ENCODE data around the gene BMP6. TPM values are rescaled to one million over a fixed set of nuclear protein-coding genes. Genes with fewer than 3 reads are reported as not detected.

BMP6 gene
- total RNA-seq, 1 donor from 2014 or later = 0.41 TPM

DNA sequence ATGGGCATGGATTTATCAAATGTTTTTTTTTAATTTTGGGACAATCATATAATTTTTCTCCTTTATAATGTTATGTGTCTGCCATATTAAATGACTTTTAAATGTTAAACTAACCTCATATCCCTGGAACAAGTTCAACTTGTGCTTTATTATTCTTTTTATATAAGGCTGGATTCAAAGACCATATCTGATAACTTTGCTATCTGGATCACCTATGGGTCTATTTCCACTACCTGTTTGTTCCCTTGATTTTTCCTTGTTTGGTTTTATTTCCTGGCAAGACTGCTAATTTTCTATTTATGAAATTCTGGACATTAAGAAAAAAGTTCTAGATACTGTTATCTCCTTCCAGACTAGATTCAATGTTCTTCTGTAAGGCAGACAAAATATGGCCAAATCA lies 125.9 kb downstream of the BMP6 start:
- Histone ChIP-seq H3K27ac (no peak overlapping the region), H3K9me3 (ENCODE audit: low read depth) (peaks cover 13% of the 10 kb centered on the region), H4K20me1 (ENCODE audit: low read depth) (no peaks in the 10 kb centered on the region), H3K9ac (no peak overlapping the region), H3K4me2 (no peak overlapping the region), H3K79me2 (ENCODE audit: low read depth) (no peaks in the 10 kb centered on the region), H3K36me3 (no peaks in the 10 kb centered on the region), H3F3A (ENCODE audit: low read depth) (no peaks in the 10 kb centered on the region), H3K4me3 (no peak overlapping the region), H3K4me1 (no peaks in the 10 kb centered on the region), H3K27me3 (no peaks in the 10 kb centered on the region), H2AFZ (replicated peaks) (no peak overlapping the region)
- no peak overlapping the region for H3K27ac Mint-ChIP-seq
- peaks cover 26% of the 10 kb centered on the region for H3K9me3 Mint-ChIP-seq
- H3K4me3 Mint-ChIP-seq = no peak overlapping the region
- no peaks in the 10 kb centered on the region for H3K36me3 Mint-ChIP-seq
- no peak for DNase-seq (ENCODE audit: low spot score)
- TF ChIP-seq EZH2 (IDR thresholded peaks at IDR 0.05) (no peak), EZH2phosphoT487 (IDR thresholded peaks at IDR 0.05) (no peak)
- TF ChIP-seq, protein P1, sequence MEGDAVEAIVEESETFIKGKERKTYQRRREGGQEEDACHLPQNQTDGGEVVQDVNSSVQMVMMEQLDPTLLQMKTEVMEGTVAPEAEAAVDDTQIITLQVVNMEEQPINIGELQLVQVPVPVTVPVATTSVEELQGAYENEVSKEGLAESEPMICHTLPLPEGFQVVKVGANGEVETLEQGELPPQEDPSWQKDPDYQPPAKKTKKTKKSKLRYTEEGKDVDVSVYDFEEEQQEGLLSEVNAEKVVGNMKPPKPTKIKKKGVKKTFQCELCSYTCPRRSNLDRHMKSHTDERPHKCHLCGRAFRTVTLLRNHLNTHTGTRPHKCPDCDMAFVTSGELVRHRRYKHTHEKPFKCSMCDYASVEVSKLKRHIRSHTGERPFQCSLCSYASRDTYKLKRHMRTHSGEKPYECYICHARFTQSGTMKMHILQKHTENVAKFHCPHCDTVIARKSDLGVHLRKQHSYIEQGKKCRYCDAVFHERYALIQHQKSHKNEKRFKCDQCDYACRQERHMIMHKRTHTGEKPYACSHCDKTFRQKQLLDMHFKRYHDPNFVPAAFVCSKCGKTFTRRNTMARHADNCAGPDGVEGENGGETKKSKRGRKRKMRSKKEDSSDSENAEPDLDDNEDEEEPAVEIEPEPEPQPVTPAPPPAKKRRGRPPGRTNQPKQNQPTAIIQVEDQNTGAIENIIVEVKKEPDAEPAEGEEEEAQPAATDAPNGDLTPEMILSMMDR (IDR thresholded peaks at IDR 0.05) = no peak
- no peaks in the 10 kb centered on the region for H3K4me1 Mint-ChIP-seq
- H3K27me3 Mint-ChIP-seq (ENCODE audit: insufficient read depth, low read depth) = no peaks in the 10 kb centered on the region

DNA sequence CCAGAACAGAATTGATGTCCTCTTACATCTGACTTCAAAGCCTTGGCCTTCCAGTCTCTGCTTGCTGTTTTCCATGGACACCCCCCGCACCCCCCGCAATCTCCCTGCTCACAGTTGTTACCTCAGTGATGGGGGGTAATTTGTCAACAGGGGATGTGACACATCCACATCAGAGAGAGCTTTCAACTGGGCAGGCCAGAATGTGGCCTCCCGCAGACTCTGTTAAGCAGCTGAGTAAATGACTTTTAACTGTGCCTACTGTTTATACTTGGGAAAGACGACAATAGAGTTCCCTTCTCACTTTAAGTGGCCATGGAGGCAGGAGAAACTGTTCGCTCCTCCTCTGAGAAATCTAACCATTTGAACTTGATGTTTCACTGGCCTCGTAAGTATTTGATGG lies 133.7 kb downstream of the BMP6 start:
- Histone ChIP-seq H3K27me3 (no peaks in the 10 kb centered on the region), H3K9ac (no peak overlapping the region), H3F3A (ENCODE audit: low read depth) (no peaks in the 10 kb centered on the region), H2AFZ (replicated peaks) (no peak overlapping the region), H3K27ac (no peak overlapping the region), H3K4me2 (no peak overlapping the region), H3K4me1 (no peaks in the 10 kb centered on the region), H3K9me3 (ENCODE audit: low read depth) (no peaks in the 10 kb centered on the region), H3K4me3 (no peak overlapping the region), H4K20me1 (ENCODE audit: low read depth) (no peaks in the 10 kb centered on the region), H3K36me3 (no peaks in the 10 kb centered on the region), H3K79me2 (ENCODE audit: low read depth) (no peaks in the 10 kb centered on the region)
- no peaks in the 10 kb centered on the region for H3K4me1 Mint-ChIP-seq
- DNase-seq (ENCODE audit: low spot score) = no peak
- peaks cover 4% of the 10 kb centered on the region for H3K9me3 Mint-ChIP-seq
- no peak overlapping the region for H3K4me3 Mint-ChIP-seq
- TF ChIP-seq EZH2 (IDR thresholded peaks at IDR 0.05) = no peak
- no peak for TF ChIP-seq EZH2phosphoT487 (IDR thresholded peaks at IDR 0.05)
- TF ChIP-seq, protein P1 (IDR thresholded peaks at IDR 0.05) = no peak
- H3K27me3 Mint-ChIP-seq (ENCODE audit: insufficient read depth, low read depth) = peaks cover 7% of the 10 kb centered on the region
- H3K27ac Mint-ChIP-seq = no peak overlapping the region
- peaks cover 3% of the 10 kb centered on the region for H3K36me3 Mint-ChIP-seq

DNA sequence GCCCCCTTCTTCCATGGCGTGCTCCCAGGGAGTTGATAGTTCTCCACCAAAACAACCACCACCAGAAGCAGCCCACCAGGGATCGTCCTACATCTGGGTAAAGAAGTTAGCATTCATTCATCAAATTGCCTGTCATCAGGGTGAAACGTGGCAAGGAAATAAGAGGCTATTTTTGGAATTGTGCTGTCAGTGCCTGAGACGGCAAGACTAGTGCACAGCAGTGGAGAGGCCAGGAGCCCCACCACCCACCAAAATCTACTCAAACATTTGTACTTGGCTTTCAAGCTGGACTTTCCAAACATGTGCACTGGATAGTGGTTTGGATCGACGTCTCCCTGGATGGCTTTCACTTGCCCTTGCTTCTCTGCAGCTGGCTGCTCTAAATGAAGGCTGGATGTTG lies 139.9 kb downstream of the BMP6 start:
- TF ChIP-seq, protein P1 (IDR thresholded peaks at IDR 0.05) = no peak
- TF ChIP-seq EZH2 (IDR thresholded peaks at IDR 0.05) (no peak), EZH2phosphoT487 (IDR thresholded peaks at IDR 0.05) (no peak)
- H3K4me3 ChIP-seq = no peak overlapping the region
- H3K79me2 ChIP-seq (ENCODE audit: low read depth) = no peaks in the 10 kb centered on the region
- DNase-seq (ENCODE audit: low spot score) = no peak
- H3K9ac ChIP-seq = no peak overlapping the region
- no peak overlapping the region for H3K4me2 ChIP-seq
- H3K27ac Mint-ChIP-seq = no peak overlapping the region
- no peaks in the 10 kb centered on the region for H3K36me3 ChIP-seq
- peaks cover 4% of the 10 kb centered on the region for H3K4me1 Mint-ChIP-seq
- no peaks in the 10 kb centered on the region for H4K20me1 ChIP-seq (ENCODE audit: low read depth)
- H3K4me3 Mint-ChIP-seq = no peak overlapping the region
- no peaks in the 10 kb centered on the region for H3K27me3 ChIP-seq
- H3K4me1 ChIP-seq = peaks cover 9% of the 10 kb centered on the region
- H3K27me3 Mint-ChIP-seq (ENCODE audit: insufficient read depth, low read depth) = peaks cover 7% of the 10 kb centered on the region
- H3K9me3 Mint-ChIP-seq = peaks cover 2% of the 10 kb centered on the region
- H3F3A ChIP-seq (ENCODE audit: low read depth) = no peaks in the 10 kb centered on the region
- H3K9me3 ChIP-seq (ENCODE audit: low read depth) = no peaks in the 10 kb centered on the region
- H3K36me3 Mint-ChIP-seq = peaks cover 3% of the 10 kb centered on the region
- H2AFZ ChIP-seq (replicated peaks) = no peak overlapping the region
- H3K27ac ChIP-seq = no peak overlapping the region
